ENCODE measurements around the gene EIF5A. TPM values are rescaled to one million over a fixed set of nuclear protein-coding genes. Genes with fewer than 3 reads are reported as not detected.

Gene EIF5A
- total and polyA plus RNA-seq, 9 of the 15 experiments (the other 6 are each of a cell fraction or from before 2014, with no cell fraction given) = 22.9 to 1,163 (median 772) TPM

DNA sequence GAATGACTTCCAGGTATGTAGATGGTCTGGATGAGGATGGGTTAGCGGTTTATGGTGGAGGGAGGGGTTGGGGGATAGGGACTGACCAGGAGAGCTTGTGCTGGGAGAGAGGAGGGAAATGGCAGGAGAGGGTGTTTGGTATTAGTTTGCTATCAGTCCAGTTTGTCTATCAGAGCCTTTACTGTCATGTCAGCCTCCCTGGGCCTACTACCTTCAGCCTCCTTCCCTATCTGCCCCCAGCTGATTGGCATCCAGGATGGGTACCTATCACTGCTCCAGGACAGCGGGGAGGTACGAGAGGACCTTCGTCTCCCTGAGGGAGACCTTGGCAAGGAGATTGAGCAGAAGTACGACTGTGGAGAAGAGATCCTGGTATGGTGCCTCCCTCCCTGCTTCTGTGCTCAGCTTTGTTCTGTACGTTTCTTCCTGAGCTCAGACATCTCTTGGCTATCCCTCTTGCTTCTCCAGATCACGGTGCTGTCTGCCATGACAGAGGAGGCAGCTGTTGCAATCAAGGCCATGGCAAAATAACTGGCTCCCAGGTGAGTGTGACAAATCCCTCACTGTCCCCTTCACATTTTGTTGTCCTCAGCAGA is 3.8 kb downstream of the EIF5A start:
- 85% methylated on average over 3 of the region's 7 CpGs for WGBS (ENCODE audit: insufficient coverage, low coverage, missing lambda C conversion rate)
- TF ChIP-seq POLR2A (conservative IDR thresholded peaks at IDR 0.05) (peak; percentile 32; the same call in 1 of the 2 replicates), TRIM24 (IDR thresholded peaks at IDR 0.05) (no peak)
- H3K9ac ChIP-seq (ENCODE audit: insufficient read depth in 1 of 2, low read depth in 2 of 2, low read length in 2 of 2) = peak overlapping the region in 1 of 2 experiments; percentile 28; a peak in 2 of 4 replicates
- H3K9me1 ChIP-seq (ENCODE audit: control insufficient read depth, insufficient read depth, low read length) = peaks cover 11% of the 10 kb centered on the region
- ChIA-PET POLR2A (no interaction called here), CTCF (ENCODE audit: low intra/inter-chr PET ratio) (no interaction called here)
- H2AFZ ChIP-seq (ENCODE audit: low read depth, low read length) = no peak overlapping the region
- H3K36me3 ChIP-seq (ENCODE audit: control insufficient read depth, insufficient read depth, low read length) = peaks cover 65% of the 10 kb centered on the region
- intact Hi-C loops (cut with micrococcal nuclease) = no loop called here
- peaks cover 22 to 32% of the 10 kb centered on the region in 2 experiments for H3K4me1 ChIP-seq (replicated peaks in 1 of 2; ENCODE audit: control insufficient read depth in 2 of 2, insufficient read depth in 2 of 2, low read length in 2 of 2)
- FAIRE-seq (no peak), DNase-seq (ENCODE audit: extremely low read depth in 1 of 4, low spot score in 3 of 4) (no peak), ATAC-seq (no peak)
- H3K4me2 ChIP-seq (ENCODE audit: insufficient read depth, low read length) = no peak overlapping the region
- no peaks in the 10 kb centered on the region for H3K27me3 ChIP-seq (ENCODE audit: control insufficient read depth in 2 of 2, insufficient read depth in 2 of 2, low read length in 2 of 2)
- H3K4me3 ChIP-seq = no peak overlapping the region
- H3K79me2 ChIP-seq (ENCODE audit: control insufficient read depth, insufficient read depth, low read length) = peaks cover 54% of the 10 kb centered on the region
- peak overlapping the region; percentile 44; the same call in 2 of the 3 replicates for H3K27ac ChIP-seq (ENCODE audit: extremely low read depth, low read depth, low read length)
- BruUV-seq (replicated peaks) = no TSS peak
- H3K9me3 ChIP-seq (replicated peaks; ENCODE audit: control insufficient read depth, insufficient read depth, low read depth, low read length) = no peaks in the 10 kb centered on the region
- H4K20me1 ChIP-seq (replicated peaks; ENCODE audit: control insufficient read depth, insufficient read depth, low read length) = peaks cover 40% of the 10 kb centered on the region
- in situ Hi-C loops (cut with MboI) = no loop called here

DNA sequence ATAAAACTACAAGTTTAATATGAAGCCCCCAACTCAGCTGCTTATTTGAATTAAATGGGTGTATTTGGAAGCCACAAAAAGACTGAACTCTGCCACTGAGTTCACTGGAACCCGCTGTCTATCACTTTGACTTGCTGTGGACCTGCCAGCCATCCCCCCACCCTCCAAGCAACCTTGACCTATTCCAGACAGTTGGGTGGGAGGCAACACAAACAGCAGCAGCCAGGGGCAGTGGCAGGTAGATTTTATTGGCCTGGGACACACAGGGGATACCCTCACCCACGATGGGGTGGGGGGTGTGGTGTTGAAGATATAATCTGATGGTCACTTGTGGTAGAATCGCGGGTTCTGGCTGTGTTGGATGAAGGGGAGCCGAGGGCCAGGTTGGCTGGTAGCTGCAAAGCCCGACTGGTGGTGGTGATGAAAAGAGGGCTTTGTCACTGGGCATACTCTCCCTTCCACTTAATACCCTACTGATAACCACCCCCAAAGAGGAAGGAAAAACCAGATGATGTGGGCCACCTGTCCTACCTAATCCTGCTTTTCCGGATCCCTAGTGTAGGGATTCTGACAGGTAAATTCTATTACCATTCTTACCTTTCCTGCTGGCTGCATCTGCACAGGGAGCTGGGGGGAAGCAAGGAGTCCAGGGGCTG is 5.1 kb downstream of the EIF5A start:
- no TSS peak for BruUV-seq (replicated peaks)
- H3K9ac ChIP-seq (ENCODE audit: insufficient read depth in 1 of 2, low read depth in 2 of 2, low read length in 2 of 2) = peak overlapping the region in 1 of 2 experiments; percentile 59; a peak in 1 of 4 replicates
- DNase-seq (ENCODE audit: extremely low read depth in 1 of 4, low spot score in 3 of 4) (no peak), ATAC-seq (no peak), FAIRE-seq (no peak)
- H3K4me2 ChIP-seq (ENCODE audit: insufficient read depth, low read length) = no peak overlapping the region
- H3K9me3 ChIP-seq (replicated peaks; ENCODE audit: control insufficient read depth, insufficient read depth, low read depth, low read length) = no peaks in the 10 kb centered on the region
- H3K36me3 ChIP-seq (ENCODE audit: control insufficient read depth, insufficient read depth, low read length) = peaks cover 72% of the 10 kb centered on the region
- in situ Hi-C loops (cut with MboI) = no loop called here
- H3K27me3 ChIP-seq (ENCODE audit: control insufficient read depth in 2 of 2, insufficient read depth in 2 of 2, low read length in 2 of 2) = no peaks in the 10 kb centered on the region
- peaks cover 40% of the 10 kb centered on the region for H4K20me1 ChIP-seq (replicated peaks; ENCODE audit: control insufficient read depth, insufficient read depth, low read length)
- H2AFZ ChIP-seq (ENCODE audit: low read depth, low read length) = no peak overlapping the region
- intact Hi-C loops (cut with micrococcal nuclease) = no loop called here
- H3K9me1 ChIP-seq (ENCODE audit: control insufficient read depth, insufficient read depth, low read length) = peaks cover 11% of the 10 kb centered on the region
- WGBS (ENCODE audit: insufficient coverage, low coverage, missing lambda C conversion rate) = 56% methylated on average over 6 of the region's 7 CpGs
- no peak overlapping the region for H3K4me3 ChIP-seq
- no peak overlapping the region for H3K27ac ChIP-seq (ENCODE audit: extremely low read depth, low read depth, low read length)
- H3K4me1 ChIP-seq (replicated peaks in 1 of 2; ENCODE audit: control insufficient read depth in 2 of 2, insufficient read depth in 2 of 2, low read length in 2 of 2) = peaks cover 22 to 35% of the 10 kb centered on the region in 2 experiments
- ChIA-PET POLR2A (interaction anchor here (0.6 to 2.6 kb wide), 3 partner anchors 13 to 95 kb away, joined by 3 to 21 read pairs (median 3); partner anchors contain the start of genes NEURL4 and NLGN2), CTCF (ENCODE audit: low intra/inter-chr PET ratio) (no interaction called here)
- H3K79me2 ChIP-seq (ENCODE audit: control insufficient read depth, insufficient read depth, low read length) = peaks cover 53% of the 10 kb centered on the region
- TF ChIP-seq ZNF780A (CRISPR knock-in tag; IDR thresholded peaks at IDR 0.05) (no peak), NELFE (IDR thresholded peaks at IDR 0.05; ENCODE audit: insufficient read depth, insufficient read length) (no peak), POLR2G (IDR thresholded peaks at IDR 0.05; ENCODE audit: low read depth, low read length) (0 out of 2 replicates have a peak, but pooled peaks have one; percentile 10), SMARCB1 (IDR thresholded peaks at IDR 0.05; ENCODE audit: insufficient read length, low read depth) (no peak), NFYB (IDR thresholded peaks at IDR 0.05; ENCODE audit: extremely low read depth, insufficient read length) (no peak), PML (IDR thresholded peaks at IDR 0.05; ENCODE audit: low read length) (peak; percentile 33; the same call in 1 of the 2 replicates), NEUROD1 (IDR thresholded peaks at IDR 0.05; ENCODE audit: borderline replicate concordance, low read depth, low read length, partially characterized antibody) (no peak), RBFOX2 (IDR thresholded peaks at IDR 0.05; ENCODE audit: low read depth, low read length) (peak; percentile 33), WHSC1 (IDR thresholded peaks at IDR 0.05; ENCODE audit: low read length) (no peak), BCLAF1 (IDR thresholded peaks at IDR 0.05; ENCODE audit: borderline replicate concordance in 1 of 2, control insufficient read depth in 1 of 2, low read depth in 2 of 2, low read length in 1 of 2) (no peak), NFRKB (IDR thresholded peaks at IDR 0.05; ENCODE audit: low read depth) (no peak)
